GM04504 (cell line): ENCODE results near the gene AIG1.
"Not testable (repeated sequence)": the region's sequence is repeated elsewhere in the genome, so short reads cannot be mapped to it uniquely, and the experiment has no call there.

Source experiments
- DNase-seq: peaks from one replicate; pipeline ENCODE4 v3.0.0-alpha.2; 2012; ENCODE audit warnings: low read depth

Gene AIG1

GRCh38 chr6:143279385-143279784, 218.7 kb downstream of the AIG1 start:
- no peak for DNase-seq

- peak; percentile 55 for DNase-seq
Measured at GRCh38 chr6:143283887-143284645, 223.4 kb downstream of the AIG1 start.

GRCh38 chr6:143286251-143286795, 225.6 kb downstream of the AIG1 start:
- DNase-seq = no peak

- no peak for DNase-seq
Measured at GRCh38 chr6:143288923-143289322, 228.2 kb downstream of the AIG1 start.

DNA sequence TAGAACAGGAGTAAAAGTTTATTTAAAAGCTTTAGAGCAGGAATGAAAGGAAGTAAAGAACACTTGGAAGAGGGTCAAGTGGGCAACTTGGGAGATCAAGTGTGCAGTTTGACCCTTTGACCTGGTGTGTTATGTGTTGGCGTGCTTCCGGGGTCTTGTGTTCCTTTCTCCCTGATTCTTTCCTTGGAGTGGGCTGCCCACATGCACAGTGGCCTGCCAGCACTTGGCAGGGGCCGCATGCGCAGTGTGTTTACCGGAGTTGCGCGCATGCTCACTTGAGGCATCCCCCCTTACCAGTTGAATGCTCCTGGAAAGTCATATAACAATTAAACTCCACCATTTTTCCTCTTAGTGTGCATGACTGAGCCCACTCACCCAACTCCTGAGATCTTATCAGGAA, 229.5 kb downstream of the AIG1 start:
- no peak for DNase-seq

GRCh38 chr6:143293523-143293922, 232.8 kb downstream of the AIG1 start:
- DNase-seq = no peak

- no peak for DNase-seq
Measured at GRCh38 chr6:143294265-143294860, 233.7 kb downstream of the AIG1 start.

DNA sequence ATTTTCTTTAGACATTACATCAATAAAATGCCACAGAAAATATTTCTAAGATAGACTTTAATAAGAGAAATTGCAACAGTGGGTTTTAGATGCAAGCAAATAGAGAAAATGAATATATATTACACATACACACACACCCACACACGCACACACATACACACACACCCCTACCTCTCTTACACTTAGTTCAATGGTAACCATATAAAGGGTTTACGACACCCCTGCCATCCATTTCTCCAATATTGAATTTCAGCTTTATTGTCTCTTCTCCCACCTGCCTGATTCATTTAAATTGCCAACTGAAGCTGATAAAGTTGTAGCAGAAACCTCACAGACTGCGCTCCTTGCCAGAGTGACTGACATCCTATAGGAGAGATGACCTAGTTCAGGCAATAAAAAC, 235.2 kb downstream of the AIG1 start:
- DNase-seq = no peak

GRCh38 chr6:143298071-143298470, 237.4 kb downstream of the AIG1 start:
- DNase-seq = no peak

GRCh38 chr6:143299253-143300166, 238.8 kb downstream of the AIG1 start:
- DNase-seq = no peak

- DNase-seq = no peak
Measured at GRCh38 chr6:143301188-143301587, 240.5 kb downstream of the AIG1 start.

DNA sequence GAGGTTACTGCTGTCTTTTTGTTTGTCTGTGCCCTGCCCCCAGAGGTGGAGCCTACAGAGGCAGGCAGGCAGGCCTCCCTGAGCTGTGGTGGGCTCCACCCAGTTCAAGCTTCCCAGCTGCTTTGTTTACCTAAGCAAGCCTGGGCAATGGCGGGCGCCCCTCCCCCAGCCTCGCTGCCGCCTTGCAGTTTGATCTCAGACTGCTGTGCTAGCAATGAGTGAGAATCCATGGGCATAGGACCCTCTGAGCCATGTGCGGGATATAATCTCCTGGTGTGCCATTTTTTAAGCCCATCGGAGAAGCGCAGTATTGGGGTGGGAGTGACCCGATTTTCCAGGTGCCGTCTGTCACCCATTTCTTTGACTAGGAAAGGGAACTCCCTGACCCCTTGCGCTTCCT, 247.1 kb downstream of the AIG1 start:
- not testable (repeated sequence) for DNase-seq

GRCh38 chr6:143313163-143313562, 252.5 kb downstream of the AIG1 start:
- DNase-seq = no peak

DNA sequence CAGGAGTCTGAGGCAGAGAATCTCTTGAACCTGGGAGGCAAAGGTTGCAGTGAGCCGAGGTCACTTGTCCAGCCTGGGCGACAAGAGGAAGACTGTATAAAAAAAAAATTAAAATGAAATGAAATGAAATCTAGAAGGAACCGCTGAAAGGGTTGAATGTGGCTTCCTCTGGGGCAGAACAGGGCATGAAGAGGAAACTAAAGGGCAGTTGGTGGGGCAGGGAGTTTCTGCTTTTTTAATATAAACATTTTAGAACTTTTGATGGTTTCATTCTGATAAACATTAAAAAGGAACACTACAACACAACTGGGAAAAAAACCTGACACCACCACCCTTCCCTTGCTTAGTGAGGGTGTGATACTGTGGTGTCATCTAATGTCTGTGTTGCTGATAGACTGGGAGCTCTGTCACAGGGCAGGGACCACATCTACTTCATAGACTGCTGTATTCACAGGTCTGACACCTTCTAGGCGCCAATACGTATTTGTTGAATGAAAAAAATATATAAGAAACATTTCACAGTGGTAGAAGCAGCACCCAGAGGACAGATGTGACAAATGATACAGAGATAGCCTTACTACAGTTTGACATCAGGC, 260.9 kb downstream of the AIG1 start:
- no peak for DNase-seq

- DNase-seq = no peak
Measured at GRCh38 chr6:143322386-143322785, 261.7 kb downstream of the AIG1 start.

GRCh38 chr6:143323729-143324470, 263.2 kb downstream of the AIG1 start:
- peak; percentile 91 for DNase-seq

DNA sequence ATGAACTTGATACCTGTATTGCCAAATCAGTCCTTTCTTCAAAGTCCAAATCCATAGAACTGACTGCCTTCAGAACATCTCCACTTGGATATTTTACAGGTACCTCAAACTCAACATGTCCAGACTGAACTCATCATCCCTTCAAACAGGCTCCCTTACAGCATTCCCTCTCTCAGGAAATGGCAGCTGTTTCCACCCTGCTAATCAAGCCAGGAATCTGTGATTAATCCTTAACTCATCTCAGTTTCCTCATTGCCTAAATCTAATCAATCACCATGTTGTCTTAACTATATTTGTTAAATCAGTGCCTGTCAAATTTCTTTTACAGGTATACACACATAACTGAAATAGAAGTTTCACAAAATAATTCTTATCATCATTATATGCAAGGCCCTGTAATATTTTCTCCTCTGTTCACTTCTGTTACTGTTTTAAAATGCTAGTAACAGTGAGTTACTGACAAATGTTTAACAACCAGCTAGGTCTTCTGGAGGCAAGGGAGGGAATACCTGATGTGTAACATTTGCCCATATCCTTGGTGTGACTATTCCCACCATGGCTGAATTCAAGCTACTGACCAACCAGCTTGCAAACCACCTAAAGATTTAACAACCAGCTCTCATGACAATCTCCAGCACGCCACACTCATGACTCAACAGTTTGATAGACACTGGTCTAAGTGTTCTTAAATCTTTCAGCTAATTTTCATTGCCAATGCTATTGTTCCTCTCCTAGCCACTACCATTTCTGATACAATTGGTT, 264.9 kb downstream of the AIG1 start:
- peak; percentile 37 for DNase-seq

DNA sequence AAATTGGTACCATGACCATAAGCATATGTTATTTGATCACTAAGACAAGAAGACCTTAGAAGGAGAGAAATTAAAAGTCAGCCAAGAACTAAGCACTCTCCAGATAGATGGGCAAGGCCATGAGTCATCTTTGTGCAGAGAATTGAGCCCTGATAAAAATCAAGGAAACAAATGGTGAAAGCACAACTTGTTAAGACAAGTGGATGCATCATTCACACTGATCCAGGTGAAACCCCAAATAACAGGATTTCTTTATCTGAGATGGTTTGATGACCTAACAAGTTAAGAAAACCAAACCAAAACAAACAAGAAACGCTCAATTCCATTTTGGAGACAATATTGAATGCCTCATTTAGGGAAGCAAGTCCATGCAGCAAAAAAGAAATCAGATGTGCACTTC, 268.2 kb downstream of the AIG1 start:
- DNase-seq = no peak

DNA sequence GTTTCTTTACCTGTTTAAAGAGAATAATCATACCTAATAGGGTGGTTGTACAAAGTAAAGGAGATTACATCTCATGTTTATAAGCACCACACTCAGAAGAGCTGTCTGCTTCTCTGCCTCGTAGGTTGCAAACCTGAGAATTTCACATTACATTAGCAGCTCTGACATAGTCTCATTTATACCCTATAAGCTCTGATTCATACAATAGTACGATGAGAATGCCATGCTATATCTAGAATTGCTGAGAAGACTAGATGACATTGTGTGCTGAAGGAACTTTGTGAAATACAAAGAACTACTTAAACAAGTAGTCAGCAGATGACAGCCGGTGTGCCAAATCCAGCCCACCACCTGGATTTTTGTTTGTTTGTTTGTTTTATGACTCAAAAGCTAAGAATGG, 268.6 kb downstream of the AIG1 start:
- DNase-seq = no peak

GRCh38 chr6:143331362-143331761, 270.7 kb downstream of the AIG1 start:
- DNase-seq = no peak
